ENCODE data around the gene PPM1N.

The PPM1N gene

DNA sequence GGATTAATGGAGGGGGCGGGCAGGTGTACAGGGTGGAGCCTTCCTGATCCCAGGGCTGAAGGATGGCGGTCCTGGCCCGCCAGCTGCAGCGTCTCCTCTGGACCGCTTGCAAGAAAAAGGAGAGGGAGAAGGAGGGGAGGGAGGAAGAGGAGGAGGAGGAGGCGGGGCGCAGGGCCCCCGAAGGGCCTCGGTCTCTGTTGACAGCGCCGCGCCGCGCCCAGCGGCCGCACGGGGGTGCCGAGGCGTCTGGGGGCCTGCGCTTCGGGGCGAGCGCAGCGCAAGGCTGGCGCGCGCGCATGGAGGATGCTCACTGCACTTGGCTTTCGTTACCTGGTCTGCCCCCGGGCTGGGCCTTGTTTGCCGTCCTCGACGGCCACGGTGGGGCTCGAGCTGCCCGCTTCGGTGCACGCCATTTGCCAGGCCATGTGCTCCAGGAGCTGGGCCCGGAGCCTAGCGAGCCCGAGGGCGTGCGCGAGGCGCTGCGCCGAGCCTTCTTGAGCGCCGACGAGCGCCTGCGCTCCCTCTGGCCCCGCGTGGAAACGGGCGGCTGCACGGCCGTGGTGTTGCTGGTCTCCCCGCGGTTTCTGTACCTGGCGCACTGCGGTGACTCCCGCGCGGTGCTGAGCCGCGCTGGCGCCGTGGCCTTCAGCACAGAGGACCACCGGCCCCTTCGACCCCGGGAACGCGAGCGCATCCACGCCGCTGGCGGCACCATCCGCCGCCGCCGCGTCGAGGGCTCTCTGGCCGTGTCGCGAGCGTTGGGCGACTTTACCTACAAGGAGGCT is at the start of gene PPM1N:
Gene PPM1N, plus strand, starts transcription at position 33 of the 785 bp plus-strand sequence. Its CDS starts 30 bp downstream, at position 63.
- in situ Hi-C loops (cut with MboI; ENCODE audit: low sequenced_read_pairs): no loop called here

GRCh38 chr19:45448887-45449299 is 49.4 kb upstream of the PPM1N start:
- in situ Hi-C loops (cut with MboI; ENCODE audit: low sequenced_read_pairs): no loop called here

- in situ Hi-C loops (cut with MboI; ENCODE audit: low sequenced_read_pairs): no loop called here
Observed at GRCh38 chr19:45450012-45450333, 48.3 kb upstream of the PPM1N start.

DNA sequence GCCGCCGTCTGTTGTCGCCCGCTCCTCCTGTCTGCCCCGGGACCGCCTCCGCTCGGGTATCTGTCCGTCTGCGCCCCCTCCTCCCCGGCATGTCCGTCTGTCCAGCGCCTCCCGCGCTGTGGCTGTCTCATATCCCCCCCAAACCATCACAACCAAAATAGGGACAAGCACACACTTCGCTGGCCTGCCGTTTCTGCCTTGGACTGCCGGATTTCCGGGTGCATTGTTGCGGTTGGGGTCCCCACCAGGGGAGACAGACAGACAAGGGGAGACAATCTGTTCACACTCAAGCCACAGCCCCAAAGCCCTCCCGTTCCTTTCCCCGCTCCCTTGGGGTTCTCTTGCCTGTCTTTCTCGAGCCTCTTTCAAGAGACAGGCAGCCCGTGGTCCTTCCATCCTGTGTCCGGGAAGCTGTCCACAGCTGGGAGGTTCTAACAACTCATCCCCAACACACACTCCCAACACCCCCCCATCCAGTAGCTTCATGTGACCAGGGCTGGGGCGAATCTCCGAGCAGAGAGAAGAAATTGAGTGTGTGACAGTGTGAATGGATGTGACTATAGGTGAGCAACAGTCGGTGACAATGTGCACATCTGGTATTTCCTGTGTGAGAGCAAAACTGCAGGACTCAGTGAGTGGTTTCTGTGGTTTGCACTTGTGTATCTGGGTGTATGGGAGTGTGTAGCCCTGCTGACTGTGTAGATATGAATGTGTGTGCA is 47.0 kb upstream of the PPM1N start:
- in situ Hi-C loops (cut with MboI; ENCODE audit: low sequenced_read_pairs): no loop called here

- in situ Hi-C loops (cut with MboI; ENCODE audit: low sequenced_read_pairs): no loop called here
Observed at GRCh38 chr19:45451850-45452387, 46.3 kb upstream of the PPM1N start.

GRCh38 chr19:45455707-45456499 is 42.3 kb upstream of the PPM1N start:
- in situ Hi-C loops (cut with MboI; ENCODE audit: low sequenced_read_pairs): no loop called here

- in situ Hi-C loops (cut with MboI; ENCODE audit: low sequenced_read_pairs): no loop called here
Observed at GRCh38 chr19:45456500-45456815, 41.8 kb upstream of the PPM1N start.

DNA sequence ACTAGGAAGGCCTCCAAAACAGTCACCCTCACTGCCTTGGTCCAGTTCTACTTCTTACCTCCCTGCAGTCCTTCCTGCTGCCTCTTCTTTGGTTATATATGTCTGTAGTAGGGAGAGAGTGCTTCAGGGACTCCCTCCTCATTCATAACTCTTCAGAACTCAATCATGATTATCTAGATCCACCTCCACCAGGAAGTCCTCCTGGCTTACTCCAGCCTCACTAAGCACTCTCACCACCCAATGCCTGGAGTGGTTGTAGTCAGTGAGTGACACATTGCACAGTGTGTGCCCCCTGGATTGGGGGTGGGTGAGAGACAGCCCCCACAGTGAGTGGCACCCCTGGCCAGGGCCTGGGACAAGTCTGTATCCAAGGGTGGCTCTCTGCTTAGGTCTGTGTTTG is 40.5 kb upstream of the PPM1N start:
- in situ Hi-C loops (cut with MboI; ENCODE audit: low sequenced_read_pairs): no loop called here

GRCh38 chr19:45460807-45461347 is 37.4 kb upstream of the PPM1N start:
- in situ Hi-C loops (cut with MboI; ENCODE audit: low sequenced_read_pairs): no loop called here

- in situ Hi-C loops (cut with MboI; ENCODE audit: low sequenced_read_pairs): no loop called here
Observed at GRCh38 chr19:45462174-45462573, 36.1 kb upstream of the PPM1N start.

GRCh38 chr19:45463241-45463640 is 35.0 kb upstream of the PPM1N start:
- in situ Hi-C loops (cut with MboI; ENCODE audit: low sequenced_read_pairs): no loop called here

- in situ Hi-C loops (cut with MboI; ENCODE audit: low sequenced_read_pairs): no loop called here
Observed at GRCh38 chr19:45464274-45464673, 34.0 kb upstream of the PPM1N start.

DNA sequence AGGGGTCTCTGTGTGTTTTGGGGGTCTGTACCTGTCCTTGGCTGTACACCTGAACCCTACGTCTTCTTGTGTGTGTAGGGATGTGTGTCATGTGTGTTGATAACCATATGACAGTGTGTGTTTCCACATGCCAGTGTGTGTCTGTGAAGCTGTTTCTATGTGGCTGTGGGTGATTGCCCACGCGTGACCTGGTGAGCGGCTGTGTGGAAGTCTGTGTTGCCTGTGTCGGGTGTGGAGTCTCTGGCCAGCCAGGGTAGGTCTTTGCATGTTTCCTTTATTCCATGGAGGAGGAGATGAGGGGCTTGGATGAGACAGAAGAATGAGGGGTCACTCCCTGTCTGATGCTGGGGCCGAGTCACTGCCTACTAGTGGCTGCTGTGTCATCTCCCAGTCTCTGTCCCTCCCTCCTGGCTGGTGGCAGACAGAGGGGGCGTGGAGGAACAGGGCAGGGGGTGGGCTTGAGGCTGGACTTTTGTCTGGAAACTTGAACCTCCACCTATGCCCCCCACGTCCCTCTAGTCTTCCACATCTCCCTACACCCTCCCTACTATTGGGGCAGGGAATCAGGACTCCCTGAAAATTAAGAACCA is 33.3 kb upstream of the PPM1N start:
- in situ Hi-C loops (cut with MboI; ENCODE audit: low sequenced_read_pairs): no loop called here

DNA sequence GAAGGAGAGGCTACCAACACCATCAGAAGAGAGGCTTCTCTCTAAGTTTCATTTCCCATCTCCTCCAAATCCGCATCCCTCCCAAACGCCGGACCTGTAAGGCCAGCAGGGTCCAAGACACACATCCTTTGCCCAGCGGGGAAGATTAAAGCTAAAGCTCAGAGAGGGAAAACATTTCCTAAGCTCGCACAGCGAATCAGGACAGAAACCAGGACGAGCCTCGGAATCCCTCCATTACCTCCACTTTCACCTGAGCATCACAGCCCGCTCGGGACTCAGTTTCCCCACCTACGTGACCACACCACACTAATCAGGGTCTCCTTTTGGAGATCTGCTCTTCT is 31.2 kb upstream of the PPM1N start:
- in situ Hi-C loops (cut with MboI; ENCODE audit: low sequenced_read_pairs): no loop called here

DNA sequence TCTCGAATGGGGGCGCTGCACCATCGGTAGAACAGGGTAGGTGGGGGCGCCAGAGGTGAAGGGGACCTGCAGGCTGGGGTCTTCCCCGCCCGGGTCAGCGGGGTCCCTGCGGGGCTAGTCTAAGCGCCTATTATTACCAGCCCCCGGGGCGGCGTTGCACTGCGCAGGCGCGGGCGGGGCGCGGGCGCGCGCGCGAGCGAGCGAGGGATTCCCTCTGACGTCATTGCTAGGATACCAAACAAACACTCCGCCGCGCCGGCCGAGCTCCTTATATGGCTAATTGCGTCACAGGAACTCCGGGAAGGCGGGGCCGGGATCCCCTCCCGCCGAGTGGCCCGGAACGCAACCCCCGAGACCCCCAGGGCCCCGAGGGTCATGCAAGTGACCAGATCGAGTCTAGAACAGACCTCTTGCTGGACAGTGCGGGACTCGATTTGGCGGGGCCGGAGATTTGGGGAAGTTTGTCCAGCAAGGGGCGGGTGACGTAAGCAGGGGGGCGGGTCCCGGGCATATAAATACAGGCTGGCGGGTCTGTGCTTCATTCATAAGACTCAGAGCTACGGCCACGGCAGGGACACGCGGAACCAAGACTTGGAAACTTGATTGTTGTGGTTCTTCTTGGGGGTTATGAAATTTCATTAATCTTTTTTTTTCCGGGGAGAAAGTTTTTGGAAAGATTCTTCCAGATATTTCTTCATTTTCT is 30.6 kb upstream of the PPM1N start, which contains the start of gene FOSB:
Gene FOSB, plus strand, starts transcription at position 541 of the 703 bp plus-strand sequence. CDS start 591 bp downstream, outside the sequence.
- in situ Hi-C loops (cut with MboI; ENCODE audit: low sequenced_read_pairs): no loop called here

DNA sequence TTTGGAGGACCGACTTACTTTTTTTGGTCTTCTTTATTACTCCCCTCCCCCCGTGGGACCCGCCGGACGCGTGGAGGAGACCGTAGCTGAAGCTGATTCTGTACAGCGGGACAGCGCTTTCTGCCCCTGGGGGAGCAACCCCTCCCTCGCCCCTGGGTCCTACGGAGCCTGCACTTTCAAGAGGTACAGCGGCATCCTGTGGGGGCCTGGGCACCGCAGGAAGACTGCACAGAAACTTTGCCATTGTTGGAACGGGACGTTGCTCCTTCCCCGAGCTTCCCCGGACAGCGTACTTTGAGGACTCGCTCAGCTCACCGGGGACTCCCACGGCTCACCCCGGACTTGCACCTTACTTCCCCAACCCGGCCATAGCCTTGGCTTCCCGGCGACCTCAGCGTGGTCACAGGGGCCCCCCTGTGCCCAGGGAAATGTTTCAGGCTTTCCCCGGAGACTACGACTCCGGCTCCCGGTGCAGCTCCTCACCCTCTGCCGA is 30.0 kb upstream of the PPM1N start:
- in situ Hi-C loops (cut with MboI; ENCODE audit: low sequenced_read_pairs): no loop called here

- in situ Hi-C loops (cut with MboI; ENCODE audit: low sequenced_read_pairs): no loop called here
Observed at GRCh38 chr19:45468803-45469131, 29.5 kb upstream of the PPM1N start.

GRCh38 chr19:45469132-45469944 is 28.9 kb upstream of the PPM1N start:
- in situ Hi-C loops (cut with MboI; ENCODE audit: low sequenced_read_pairs): no loop called here

Data from HL-60/S4 treated with phorbol 12-myristate 13-acetate at 8.2 ng/mL for 4 days and 3 days (cell line).